Neuron (in vitro differentiated cells): ENCODE data around the gene G2E3.
A peak's percentile ranks its signal among the peaks of the same experiment; 100 is the strongest.
"Not testable (repeated sequence)": the region's sequence is repeated elsewhere in the genome, so short reads cannot be mapped to it uniquely, and the experiment has no call there.

Source experiments
- H2AFZ ChIP-seq: one replicate; pipeline ENCODE4 v1.6.1; 2013; ENCODE audit warnings: low read depth, mild to moderate bottlenecking, inconsistent platforms, low read length, moderate library complexity
- H3K27me3 ChIP-seq: one replicate; pipeline ENCODE4 v1.6.1; 2013; ENCODE audit warnings: low read length; ENCODE audit not compliant: insufficient read depth
- H3K36me3 ChIP-seq: one replicate; pipeline ENCODE4 v1.6.1; 2013; ENCODE audit warnings: low read length; ENCODE audit not compliant: insufficient read depth
- H3K4me1 ChIP-seq: one replicate; pipeline ENCODE4 v1.6.1; 2013; ENCODE audit warnings: low read length; ENCODE audit not compliant: insufficient read depth
- H3K4me3 ChIP-seq: 2 replicates; pipeline ENCODE4 v1.5.1; 2013; ENCODE audit warnings: mild to moderate bottlenecking, low read length, moderate library complexity
- H3K9me3 ChIP-seq: one replicate; pipeline ENCODE4 v1.6.1; 2013; ENCODE audit warnings: low read length

The G2E3 gene

GRCh38 chr14:30596935-30597334, 38.0 kb downstream of the G2E3 start:
- H3K27me3 ChIP-seq, result no peaks in the 10 kb centered on the region
- H3K36me3 ChIP-seq, result peaks cover 55% of the 10 kb centered on the region
- no peaks in the 10 kb centered on the region for H3K4me1 ChIP-seq
- H2AFZ ChIP-seq, result no peak overlapping the region
- no peaks in the 10 kb centered on the region for H3K9me3 ChIP-seq
- no peak overlapping the region for H3K4me3 ChIP-seq

DNA sequence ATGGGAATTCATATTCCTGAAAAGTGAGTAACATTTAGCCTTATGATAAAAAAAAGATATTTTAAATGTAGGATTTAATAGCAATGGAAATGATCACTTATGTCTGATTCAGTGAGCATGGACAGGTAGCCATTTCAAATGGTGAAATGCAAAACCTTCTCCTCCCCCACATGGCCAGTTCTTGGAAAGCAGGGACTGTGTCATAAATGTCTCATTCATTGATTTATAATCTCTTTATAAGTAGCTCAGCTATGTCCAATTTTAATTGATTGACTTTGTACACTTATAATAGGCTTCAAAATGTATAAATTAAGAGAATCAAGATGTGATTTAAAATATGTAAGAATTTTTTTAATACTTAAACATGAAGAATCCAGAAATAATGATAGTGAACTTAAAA, 38.5 kb downstream of the G2E3 start:
- H3K36me3 ChIP-seq, result peaks cover 56% of the 10 kb centered on the region
- no peak overlapping the region for H3K4me3 ChIP-seq

DNA sequence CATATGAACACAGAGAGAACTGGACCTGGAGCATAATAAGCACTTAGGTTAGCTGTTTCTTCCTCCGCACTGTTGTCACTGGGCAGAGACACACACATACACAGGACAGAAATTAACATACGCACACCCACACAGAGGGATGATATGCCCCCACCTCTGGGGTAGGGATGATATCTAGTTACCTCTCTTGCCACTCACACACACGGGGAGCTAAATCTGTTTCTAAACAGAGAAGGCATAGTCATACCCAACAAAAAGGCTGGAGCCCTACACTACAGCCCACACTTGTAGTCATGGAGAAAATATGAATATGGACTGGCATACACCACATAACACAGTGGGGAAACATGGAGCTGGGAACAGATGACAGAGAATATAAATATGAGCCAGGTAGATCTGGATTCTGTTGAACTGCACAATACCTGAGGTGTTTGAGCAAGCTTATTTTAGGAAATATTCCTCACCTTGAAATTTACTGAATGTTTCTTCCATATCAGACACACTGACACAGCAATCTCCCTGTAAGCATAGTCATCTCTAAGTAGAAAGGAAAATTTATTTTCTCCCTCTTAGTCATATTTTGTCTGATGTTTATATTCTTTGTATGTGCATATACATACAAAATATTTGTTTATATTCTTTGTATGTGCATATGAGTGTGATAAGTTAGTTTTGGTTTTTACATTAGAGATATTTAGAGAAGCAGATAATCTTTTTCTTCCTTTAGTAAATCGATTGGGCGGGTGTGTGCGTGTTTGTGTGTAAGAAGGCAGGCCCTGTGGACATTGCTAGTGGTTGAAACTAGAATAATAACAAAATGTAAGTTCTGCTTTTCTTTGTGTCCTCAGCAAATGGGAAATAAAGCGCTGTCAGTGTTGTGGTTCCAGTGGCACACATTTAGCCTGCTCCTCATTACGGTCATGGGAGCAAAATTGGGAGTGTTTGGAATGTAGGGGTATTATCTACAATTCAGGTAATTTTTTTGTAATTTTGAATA, 42.3 kb downstream of the G2E3 start:
- Histone ChIP-seq H3K36me3 (peaks cover 71% of the 10 kb centered on the region), H3K4me3 (no peak overlapping the region), H3K9me3 (no peaks in the 10 kb centered on the region), H3K27me3 (no peaks in the 10 kb centered on the region), H2AFZ (no peak overlapping the region), H3K4me1 (no peaks in the 10 kb centered on the region)

More for the DNA sequence above, 38.5 kb downstream of the G2E3 start:
- H3K27me3 ChIP-seq, result no peaks in the 10 kb centered on the region
- no peaks in the 10 kb centered on the region for H3K4me1 ChIP-seq
- no peak overlapping the region for H2AFZ ChIP-seq
- no peaks in the 10 kb centered on the region for H3K9me3 ChIP-seq

DNA sequence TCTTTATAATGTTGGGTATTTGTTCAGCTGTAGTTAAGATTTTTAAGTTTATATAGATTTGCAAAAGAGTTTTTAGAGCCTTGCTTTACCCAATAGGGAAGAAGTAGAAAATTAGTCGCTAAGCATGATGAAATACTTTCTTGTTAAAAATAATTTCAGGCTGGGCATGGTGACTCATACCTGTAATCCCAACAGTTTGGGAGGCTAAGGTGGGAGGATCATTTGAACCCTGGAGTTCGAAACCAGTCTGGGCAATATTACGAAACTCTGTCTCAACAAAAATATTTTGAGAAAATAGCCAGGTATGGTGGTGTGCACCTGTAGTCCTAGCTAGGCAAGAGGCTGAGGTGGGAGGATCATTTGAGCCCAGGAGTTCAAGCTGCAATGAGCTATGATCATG, 44.4 kb downstream of the G2E3 start:
- Histone ChIP-seq H2AFZ (no peak overlapping the region), H3K36me3 (peaks cover 68% of the 10 kb centered on the region), H3K4me3 (no peak overlapping the region)

DNA sequence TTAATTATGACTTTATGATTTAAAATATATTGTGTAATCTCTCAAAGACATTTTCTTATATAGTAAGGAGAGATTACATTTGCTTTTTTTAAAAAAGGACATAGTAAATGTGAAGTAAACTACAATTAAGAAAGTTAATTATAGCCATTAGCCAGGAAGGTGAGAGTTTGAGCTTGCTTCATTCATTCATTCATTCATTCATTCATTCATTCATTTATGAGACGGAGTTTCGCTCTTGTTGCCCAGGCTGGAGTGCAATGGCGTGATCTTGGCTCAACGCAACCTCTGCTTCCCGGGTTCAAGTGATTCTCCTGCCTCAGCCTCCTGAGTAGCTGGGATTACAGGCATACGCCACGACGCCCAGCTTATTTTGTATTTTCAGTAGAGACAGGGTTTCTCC, 45.7 kb downstream of the G2E3 start:
- H3K4me3 ChIP-seq, H3K9me3 ChIP-seq, H3K4me1 ChIP-seq, H3K27me3 ChIP-seq, H2AFZ ChIP-seq: not testable (repeated sequence)
- H3K36me3 ChIP-seq, result peaks cover 64% of the 10 kb centered on the region

More for the DNA sequence above, 44.4 kb downstream of the G2E3 start:
- Histone ChIP-seq H3K27me3 (no peaks in the 10 kb centered on the region), H3K4me1 (no peaks in the 10 kb centered on the region), H3K9me3 (no peaks in the 10 kb centered on the region)

GRCh38 chr14:30607156-30607780, 48.3 kb downstream of the G2E3 start:
- Histone ChIP-seq H3K4me3 (no peak overlapping the region), H3K27me3 (no peaks in the 10 kb centered on the region), H3K36me3 (peaks cover 59% of the 10 kb centered on the region), H2AFZ (no peak overlapping the region), H3K4me1 (no peaks in the 10 kb centered on the region), H3K9me3 (no peaks in the 10 kb centered on the region)

GRCh38 chr14:30608533-30609006, 49.6 kb downstream of the G2E3 start:
- peaks cover 53% of the 10 kb centered on the region for H3K36me3 ChIP-seq
- no peak overlapping the region for H2AFZ ChIP-seq
- no peaks in the 10 kb centered on the region for H3K9me3 ChIP-seq
- H3K4me1 ChIP-seq, result no peaks in the 10 kb centered on the region
- no peak overlapping the region for H3K4me3 ChIP-seq
- no peaks in the 10 kb centered on the region for H3K27me3 ChIP-seq

GRCh38 chr14:30610787-30611343, 51.9 kb downstream of the G2E3 start:
- Histone ChIP-seq H3K9me3 (no peaks in the 10 kb centered on the region), H3K36me3 (peaks cover 47% of the 10 kb centered on the region), H2AFZ (no peak overlapping the region), H3K27me3 (no peaks in the 10 kb centered on the region), H3K4me3 (no peak overlapping the region), H3K4me1 (no peaks in the 10 kb centered on the region)

DNA sequence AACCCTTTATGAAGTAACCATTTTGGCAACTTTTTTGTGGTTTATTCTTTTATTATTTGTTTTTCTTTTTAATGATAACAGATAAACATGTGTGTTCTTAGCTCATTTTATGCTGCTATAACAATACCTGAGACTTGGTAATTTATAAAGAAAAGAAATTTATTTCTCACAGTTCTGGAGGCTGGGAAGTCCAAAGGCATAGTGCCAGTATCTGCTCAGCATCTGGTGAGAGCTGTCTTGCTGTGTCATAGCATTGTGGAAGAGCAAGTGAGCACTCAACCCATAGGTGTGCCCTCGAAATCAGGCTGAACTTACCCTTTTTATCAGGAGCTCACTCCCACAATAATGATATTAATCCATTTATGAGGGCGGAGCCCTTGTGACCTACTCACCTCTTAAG, 55.2 kb downstream of the G2E3 start:
- Histone ChIP-seq H2AFZ (no peak overlapping the region), H3K36me3 (peaks cover 48% of the 10 kb centered on the region), H3K4me1 (no peaks in the 10 kb centered on the region), H3K4me3 (no peak overlapping the region), H3K9me3 (no peaks in the 10 kb centered on the region), H3K27me3 (no peaks in the 10 kb centered on the region)

- Histone ChIP-seq H2AFZ (no peak overlapping the region), H3K9me3 (peaks cover 4% of the 10 kb centered on the region), H3K4me3 (no peak overlapping the region), H3K4me1 (peaks cover 10% of the 10 kb centered on the region), H3K27me3 (no peaks in the 10 kb centered on the region), H3K36me3 (peaks cover 17% of the 10 kb centered on the region)
Measured at GRCh38 chr14:30620178-30620577, 61.2 kb downstream of the G2E3 start.

DNA sequence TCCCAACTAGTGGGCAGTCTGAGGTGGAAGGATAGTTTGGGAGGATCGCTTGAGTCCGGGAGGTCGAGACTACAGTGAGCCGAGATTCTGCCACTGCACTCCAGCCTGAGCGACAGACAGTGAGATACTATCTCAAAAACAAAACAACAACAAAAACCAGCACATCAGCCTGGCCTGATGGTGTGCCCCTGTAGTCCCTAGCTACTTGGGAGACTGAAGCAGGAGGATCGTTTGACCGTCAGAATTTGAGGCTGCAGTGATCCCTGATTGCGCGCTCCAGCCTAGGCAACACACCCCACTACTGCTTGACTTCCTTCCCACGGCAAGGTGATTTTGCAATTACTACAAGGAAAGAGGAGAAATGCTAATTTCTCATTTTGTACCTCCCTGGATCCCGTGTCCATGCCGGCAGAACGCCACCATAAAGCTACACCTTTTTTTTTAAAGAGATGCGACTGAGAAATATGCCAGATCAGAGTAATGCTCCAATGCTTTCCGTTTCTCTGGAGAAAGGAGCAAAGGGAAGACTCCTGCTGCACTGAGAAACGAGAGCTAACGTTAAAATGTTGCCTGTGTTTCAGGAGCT, 62.5 kb downstream of the G2E3 start:
- peaks cover 4% of the 10 kb centered on the region for H3K9me3 ChIP-seq
- peaks cover 10% of the 10 kb centered on the region for H3K4me1 ChIP-seq
- H3K27me3 ChIP-seq, result no peaks in the 10 kb centered on the region
- peaks cover 9% of the 10 kb centered on the region for H3K36me3 ChIP-seq
- H2AFZ ChIP-seq, result peak overlapping the region; percentile 74
- H3K4me3 ChIP-seq, result peak overlapping the region; percentile 72

GRCh38 chr14:30621940-30622830, 63.2 kb downstream of the G2E3 start, which contains the start of gene SCFD1:
TSS of gene SCFD1 (plus strand) at chr14:30622319. CDS start at chr14:30622339, 20 bp downstream.
- peak within 1 kb of the TSS; percentile 74 for H2AFZ ChIP-seq
- peak within 1 kb of the TSS; percentile 72 for H3K4me3 ChIP-seq
- H3K36me3 ChIP-seq, result peaks cover 3% of the 10 kb centered on the region
- H3K27me3 ChIP-seq, result no peaks in the 10 kb centered on the region
- peaks cover 10% of the 10 kb centered on the region for H3K4me1 ChIP-seq
- peaks cover 4% of the 10 kb centered on the region for H3K9me3 ChIP-seq
